Stomach (tissue), 9 donors: ENCODE results near the gene BCL2L2. TPM values are rescaled to one million over a fixed set of nuclear protein-coding genes. Genes with fewer than 3 reads are reported as not detected.
A peak's percentile ranks its signal among the peaks of the same experiment; 100 is the strongest.
"Not testable (repeated sequence)": the region's sequence is repeated elsewhere in the genome, so short reads cannot be mapped to it uniquely, and the experiment has no call there.

Experiments used
- DNase-seq, 2 donors: peaks; one replicate each; pipeline versions ENCODE4 v3.0.0 to v3.0.0-alpha.2; 2013 to 2019
- H3K27ac ChIP-seq, 5 donors: fragments of 200-600 bp in 4 of 5; sonication (generic) in 4 of 5; one replicate each; pipeline ENCODE4 v1.5.1; 2013 to 2019; ENCODE audit warnings: mild to moderate bottlenecking in 1 of 5, moderate library complexity in 1 of 5
- H3K27me3 ChIP-seq, 3 donors: fragments of 200-600 bp; sonication (generic); one replicate each; pipeline ENCODE4 v1.5.1; 2017 to 2019; ENCODE audit warnings: mixed run types in 1 of 3
- H3K36me3 ChIP-seq, 4 donors: fragments of 200-600 bp; sonication (generic); 1 replicate in 3 of 4; 2 replicates in 1 of 4; pipeline ENCODE4 v1.5.1; 2016 to 2019
- H3K4me1 ChIP-seq, 4 donors: fragments of 200-600 bp; sonication (generic); one replicate each; pipeline ENCODE4 v1.5.1; 2016 to 2019
- H3K4me3 ChIP-seq, 4 donors: fragments of 200-600 bp; sonication (generic) in 3 of 4; one replicate each; pipeline ENCODE4 v1.5.1; 2016 to 2019; ENCODE audit warnings: mild to moderate bottlenecking in 1 of 4
- H3K9me3 ChIP-seq, 4 donors: fragments of 200-600 bp; sonication (generic); one replicate each; pipeline ENCODE4 v1.5.1; 2016 to 2019
- EP300 ChIP-seq: sonication (generic); formaldehyde crosslinking; IDR thresholded peaks from one replicate; pipeline ENCODE4 v1.6.1; 2017; ENCODE audit warnings: antibody characterized with exemption
- POLR2A ChIP-seq, 4 donors: fragments of 450-650 bp; IDR thresholded peaks; one replicate each; pipeline ENCODE4 v1.6.1; 2016; ENCODE audit warnings: antibody characterized with exemption in 4 of 4, control low read depth in 2 of 4, mild to moderate bottlenecking in 1 of 4, moderate library complexity in 1 of 4
- POLR2AphosphoS5 ChIP-seq, 3 donors: sonication (generic); formaldehyde crosslinking; IDR thresholded peaks; one replicate each; pipeline ENCODE4 v1.6.1; 2016; ENCODE audit warnings: antibody characterized with exemption in 3 of 3
- WGBS, 5 donors: extraction: QIAGEN DNeasy Blood & Tissue Kit in 3 of 5; methylation state at CpG; one replicate each; pipeline versions ENCODE4 v1.1.5 to v1.1.7; 2013 to 2018; 5-methylcytosine and 5-hydroxymethylcytosine counted together
- intact Hi-C: fragments of 100-400 bp; cut with DNase I; formaldehyde crosslinking; loops from one replicate; pipeline ENCODE4 v1.15.1; 2023; ENCODE audit warnings: low total_unique reads
- polyA plus RNA-seq, 3 donors: library from polyadenylated mRNA; stranded (reverse); fragments of 200-250 nt; gene quantifications; one replicate each; pipeline ENCODE4 v1.2.3, GENCODE V29; 2013
- total RNA-seq, 5 donors: library from RNA; depleted of rRNA; stranded (reverse); fragments of >200 nt; gene quantifications; one replicate each; pipeline versions ENCODE4 v1.1.0 to v1.2.3, GENCODE V29; 2014 to 2016
- TF ChIP-seq, protein P1 (sequence below), 7 experiments: fragments of 450-650 bp in 4 of 7; fragments of 200-600 bp in 3 of 7; sonication (generic) in 3 of 7; IDR thresholded peaks; one replicate each; pipeline ENCODE4 v1.5.1; 2016 to 2019; ENCODE audit warnings: antibody characterized with exemption in 7 of 7, control low read depth in 2 of 7, mild to moderate bottlenecking in 1 of 7
- donor health status: healthy with polysubstance abuse.
- donor health status: Bipolar disorder and iron deficiency.
- donor health status: healthy.

BCL2L2 gene
- total and polyA plus RNA-seq, 8 donors: 14.0 to 84.1 (median 42.2) TPM

GRCh38 chr14:23322568-23323517 is 16.2 kb downstream of the BCL2L2 start:
- peaks cover 19 to 40% (median 30%) of the 10 kb centered on the region in 4 donors for H3K4me1 ChIP-seq
- peak overlapping the region; percentile 90 to 96 (median 92) for H3K4me3 ChIP-seq
- no peaks in the 10 kb centered on the region for H3K27me3 ChIP-seq
- no peaks in the 10 kb centered on the region for H3K9me3 ChIP-seq
- intact Hi-C loops: loop anchor here (10.0 kb wide), 2 partner anchors 142 to 242 kb away; partner anchors contain the start of genes AP1G2 and NGDN
- peaks cover 27 to 40% (median 37%) of the 10 kb centered on the region in 4 donors for H3K36me3 ChIP-seq
- peak overlapping the region; percentile 96 to 100 (median 98) for H3K27ac ChIP-seq
- WGBS, 5 donors: 37 to 52% (median 41%) methylated on average over 10 of the region's 10 CpGs
- no peak for TF ChIP-seq POLR2AphosphoS5 (IDR thresholded peaks at IDR 0.05)
- TF ChIP-seq, protein P1, sequence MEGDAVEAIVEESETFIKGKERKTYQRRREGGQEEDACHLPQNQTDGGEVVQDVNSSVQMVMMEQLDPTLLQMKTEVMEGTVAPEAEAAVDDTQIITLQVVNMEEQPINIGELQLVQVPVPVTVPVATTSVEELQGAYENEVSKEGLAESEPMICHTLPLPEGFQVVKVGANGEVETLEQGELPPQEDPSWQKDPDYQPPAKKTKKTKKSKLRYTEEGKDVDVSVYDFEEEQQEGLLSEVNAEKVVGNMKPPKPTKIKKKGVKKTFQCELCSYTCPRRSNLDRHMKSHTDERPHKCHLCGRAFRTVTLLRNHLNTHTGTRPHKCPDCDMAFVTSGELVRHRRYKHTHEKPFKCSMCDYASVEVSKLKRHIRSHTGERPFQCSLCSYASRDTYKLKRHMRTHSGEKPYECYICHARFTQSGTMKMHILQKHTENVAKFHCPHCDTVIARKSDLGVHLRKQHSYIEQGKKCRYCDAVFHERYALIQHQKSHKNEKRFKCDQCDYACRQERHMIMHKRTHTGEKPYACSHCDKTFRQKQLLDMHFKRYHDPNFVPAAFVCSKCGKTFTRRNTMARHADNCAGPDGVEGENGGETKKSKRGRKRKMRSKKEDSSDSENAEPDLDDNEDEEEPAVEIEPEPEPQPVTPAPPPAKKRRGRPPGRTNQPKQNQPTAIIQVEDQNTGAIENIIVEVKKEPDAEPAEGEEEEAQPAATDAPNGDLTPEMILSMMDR (IDR thresholded peaks at IDR 0.05): no peak
- no peak for TF ChIP-seq EP300
- no peak for TF ChIP-seq POLR2A (IDR thresholded peaks at IDR 0.05)
- DNase-seq: no peak

GRCh38 chr14:23323838-23324454 is 17.3 kb downstream of the BCL2L2 start:
- no peaks in the 10 kb centered on the region for H3K9me3 ChIP-seq
- H3K27ac ChIP-seq: no peak overlapping the region
- H3K4me1 ChIP-seq: peaks cover 19 to 47% (median 34%) of the 10 kb centered on the region in 4 donors
- intact Hi-C loops: loop anchor here (10.0 kb wide), 2 partner anchors 141 to 241 kb away; partner anchors contain the start of genes AP1G2 and NGDN
- peaks cover 27 to 40% (median 37%) of the 10 kb centered on the region in 4 donors for H3K36me3 ChIP-seq
- no peak overlapping the region for H3K4me3 ChIP-seq
- TF ChIP-seq POLR2A (IDR thresholded peaks at IDR 0.05) (no peak), EP300 (no peak), POLR2AphosphoS5 (IDR thresholded peaks at IDR 0.05) (no peak)
- TF ChIP-seq, protein P1 (IDR thresholded peaks at IDR 0.05): no peak
- no peak for DNase-seq
- 80 to 88% (median 84%) methylated on average over 18 of the region's 18 CpGs for WGBS, 5 donors
- no peaks in the 10 kb centered on the region for H3K27me3 ChIP-seq

DNA sequence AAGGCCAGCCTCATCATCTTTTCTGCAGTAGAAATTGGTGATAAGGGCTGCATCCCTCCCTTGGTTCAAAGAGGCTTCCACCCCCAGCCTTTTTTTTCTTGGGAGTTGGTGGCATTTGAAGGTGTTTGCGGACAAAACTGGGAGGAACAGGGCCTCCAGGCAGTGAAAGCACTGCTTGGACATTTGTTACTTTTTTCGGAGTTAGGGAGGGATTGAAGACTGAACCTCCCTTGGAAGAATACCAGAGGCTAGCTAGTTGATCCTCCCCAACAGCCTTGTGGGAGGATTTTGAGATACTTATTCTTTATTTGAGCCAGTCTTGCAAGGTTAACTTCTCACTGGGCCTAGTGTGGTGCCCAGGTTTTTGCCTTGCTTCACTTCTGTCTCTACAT is 17.8 kb downstream of the BCL2L2 start:
- 85 to 100% (median 91%) methylated on average over 1 to 2 of the region's 2 CpGs for whole genome bisulfite sequencing, 5 donors
- Histone ChIP-seq H3K4me1 (peaks cover 19 to 47% (median 34%) of the 10 kb centered on the region in 4 donors), H3K27ac (no peak overlapping the region), H3K9me3 (no peaks in the 10 kb centered on the region), H3K4me3 (no peak overlapping the region), H3K36me3 (peaks cover 27 to 40% (median 37%) of the 10 kb centered on the region in 4 donors), H3K27me3 (no peaks in the 10 kb centered on the region)
- TF ChIP-seq EP300 (no peak), POLR2AphosphoS5 (IDR thresholded peaks at IDR 0.05) (no peak), POLR2A (IDR thresholded peaks at IDR 0.05) (no peak)
- TF ChIP-seq, protein P1 (IDR thresholded peaks at IDR 0.05): no peak
- DNase-seq: no peak
- intact Hi-C loops: loop anchor here (10.0 kb wide), 2 partner anchors 140 to 240 kb away; partner anchors contain the start of genes AP1G2 and NGDN

GRCh38 chr14:23324993-23325392 is 18.4 kb downstream of the BCL2L2 start:
- 81 to 91% (median 84%) methylated on average over 7 of the region's 7 CpGs for WGBS, 5 donors
- Histone ChIP-seq H3K27ac (no peak overlapping the region), H3K36me3 (peaks cover 27 to 40% (median 37%) of the 10 kb centered on the region in 4 donors), H3K9me3 (no peaks in the 10 kb centered on the region), H3K4me1 (peaks cover 18 to 45% (median 33%) of the 10 kb centered on the region in 4 donors), H3K4me3 (no peak overlapping the region), H3K27me3 (no peaks in the 10 kb centered on the region)
- intact Hi-C loops: loop anchor here (10.0 kb wide), 2 partner anchors 140 to 240 kb away; partner anchors contain the start of genes AP1G2 and NGDN
- DNase-seq: no peak
- TF ChIP-seq, protein P1 (IDR thresholded peaks at IDR 0.05): no peak
- no peak for TF ChIP-seq POLR2A (IDR thresholded peaks at IDR 0.05)

DNA sequence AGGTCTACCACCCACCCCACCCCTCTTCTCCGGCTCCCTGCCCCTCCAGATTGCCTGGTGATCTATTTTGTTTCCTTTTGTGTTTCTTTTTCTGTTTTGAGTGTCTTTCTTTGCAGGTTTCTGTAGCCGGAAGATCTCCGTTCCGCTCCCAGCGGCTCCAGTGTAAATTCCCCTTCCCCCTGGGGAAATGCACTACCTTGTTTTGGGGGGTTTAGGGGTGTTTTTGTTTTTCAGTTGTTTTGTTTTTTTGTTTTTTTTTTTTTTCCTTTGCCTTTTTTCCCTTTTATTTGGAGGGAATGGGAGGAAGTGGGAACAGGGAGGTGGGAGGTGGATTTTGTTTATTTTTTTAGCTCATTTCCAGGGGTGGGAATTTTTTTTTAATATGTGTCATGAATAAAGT is 19.1 kb downstream of the BCL2L2 start:
- DNase-seq, H3K27me3 ChIP-seq, H3K4me3 ChIP-seq, H3K27ac ChIP-seq, H3K9me3 ChIP-seq: not testable (repeated sequence)
- peaks cover 27 to 40% (median 37%) of the 10 kb centered on the region in 4 donors for H3K36me3 ChIP-seq
- H3K4me1 ChIP-seq: peaks cover 11 to 38% (median 27%) of the 10 kb centered on the region in 4 donors
- intact Hi-C loops: loop anchor here (10.0 kb wide), 2 partner anchors 139 to 239 kb away; partner anchors contain the start of genes AP1G2 and NGDN
- WGBS, 5 donors: 90 to 98% (median 93%) methylated on average over 5 of the region's 5 CpGs
